Measurements from ENCODE around the gene OR2F1. TPM values are rescaled to one million over a fixed set of nuclear protein-coding genes. Genes with fewer than 3 reads are reported as not detected.

Gene OR2F1
- total RNA-seq, 2 donors from 2014 or later, result not detected

GRCh38 chr7:143909863-143910262, 44.8 kb upstream of the OR2F1 start:
- ATAC-seq (ENCODE audit: insufficient number of reproducible peaks, low FRiP score, low read depth) (no peak), DNase-seq (ENCODE audit: low spot score) (no peak)
- no peak overlapping the region for H3K27ac ChIP-seq
- H3K27me3 ChIP-seq (replicated peaks; ENCODE audit: insufficient read depth), result no peaks in the 10 kb centered on the region
- no peaks in the 10 kb centered on the region for H3K9me3 ChIP-seq
- TF ChIP-seq, protein P1, sequence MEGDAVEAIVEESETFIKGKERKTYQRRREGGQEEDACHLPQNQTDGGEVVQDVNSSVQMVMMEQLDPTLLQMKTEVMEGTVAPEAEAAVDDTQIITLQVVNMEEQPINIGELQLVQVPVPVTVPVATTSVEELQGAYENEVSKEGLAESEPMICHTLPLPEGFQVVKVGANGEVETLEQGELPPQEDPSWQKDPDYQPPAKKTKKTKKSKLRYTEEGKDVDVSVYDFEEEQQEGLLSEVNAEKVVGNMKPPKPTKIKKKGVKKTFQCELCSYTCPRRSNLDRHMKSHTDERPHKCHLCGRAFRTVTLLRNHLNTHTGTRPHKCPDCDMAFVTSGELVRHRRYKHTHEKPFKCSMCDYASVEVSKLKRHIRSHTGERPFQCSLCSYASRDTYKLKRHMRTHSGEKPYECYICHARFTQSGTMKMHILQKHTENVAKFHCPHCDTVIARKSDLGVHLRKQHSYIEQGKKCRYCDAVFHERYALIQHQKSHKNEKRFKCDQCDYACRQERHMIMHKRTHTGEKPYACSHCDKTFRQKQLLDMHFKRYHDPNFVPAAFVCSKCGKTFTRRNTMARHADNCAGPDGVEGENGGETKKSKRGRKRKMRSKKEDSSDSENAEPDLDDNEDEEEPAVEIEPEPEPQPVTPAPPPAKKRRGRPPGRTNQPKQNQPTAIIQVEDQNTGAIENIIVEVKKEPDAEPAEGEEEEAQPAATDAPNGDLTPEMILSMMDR (IDR thresholded peaks at IDR 0.05), result no peak
- H3K4me3 ChIP-seq, result no peak overlapping the region
- H3K4me1 ChIP-seq (ENCODE audit: control insufficient read depth in 1 of 2, low read depth in 2 of 2), result peaks cover 3 to 4% of the 10 kb centered on the region in 2 donors
- H3K36me3 ChIP-seq, result no peaks in the 10 kb centered on the region

- no peaks in the 10 kb centered on the region for H3K27me3 ChIP-seq (replicated peaks; ENCODE audit: insufficient read depth)
- H3K4me3 ChIP-seq, result no peak overlapping the region
- peaks cover 3 to 4% of the 10 kb centered on the region in 2 donors for H3K4me1 ChIP-seq (ENCODE audit: control insufficient read depth in 1 of 2, low read depth in 2 of 2)
- H3K27ac ChIP-seq, result no peak overlapping the region
- TF ChIP-seq, protein P1 (IDR thresholded peaks at IDR 0.05), result no peak
- DNase-seq (ENCODE audit: low spot score) (no peak), ATAC-seq (ENCODE audit: insufficient number of reproducible peaks, low FRiP score, low read depth) (no peak)
- H3K9me3 ChIP-seq, result no peaks in the 10 kb centered on the region
- no peaks in the 10 kb centered on the region for H3K36me3 ChIP-seq
These were observed 44.0 kb upstream of the OR2F1 start for GRCh38 chr7:143910473-143911248.

GRCh38 chr7:143913945-143914615, 40.6 kb upstream of the OR2F1 start:
- DNase-seq (ENCODE audit: low spot score) (no peak), ATAC-seq (ENCODE audit: insufficient number of reproducible peaks, low FRiP score, low read depth) (no peak)
- Histone ChIP-seq H3K36me3 (no peaks in the 10 kb centered on the region), H3K9me3 (no peaks in the 10 kb centered on the region), H3K27me3 (replicated peaks; ENCODE audit: insufficient read depth) (no peaks in the 10 kb centered on the region), H3K4me1 (ENCODE audit: control insufficient read depth in 1 of 2, low read depth in 2 of 2) (peaks cover 0 to 3% of the 10 kb centered on the region in 2 donors), H3K4me3 (no peak overlapping the region), H3K27ac (no peak overlapping the region)
- TF ChIP-seq, protein P1 (IDR thresholded peaks at IDR 0.05), result no peak

DNA sequence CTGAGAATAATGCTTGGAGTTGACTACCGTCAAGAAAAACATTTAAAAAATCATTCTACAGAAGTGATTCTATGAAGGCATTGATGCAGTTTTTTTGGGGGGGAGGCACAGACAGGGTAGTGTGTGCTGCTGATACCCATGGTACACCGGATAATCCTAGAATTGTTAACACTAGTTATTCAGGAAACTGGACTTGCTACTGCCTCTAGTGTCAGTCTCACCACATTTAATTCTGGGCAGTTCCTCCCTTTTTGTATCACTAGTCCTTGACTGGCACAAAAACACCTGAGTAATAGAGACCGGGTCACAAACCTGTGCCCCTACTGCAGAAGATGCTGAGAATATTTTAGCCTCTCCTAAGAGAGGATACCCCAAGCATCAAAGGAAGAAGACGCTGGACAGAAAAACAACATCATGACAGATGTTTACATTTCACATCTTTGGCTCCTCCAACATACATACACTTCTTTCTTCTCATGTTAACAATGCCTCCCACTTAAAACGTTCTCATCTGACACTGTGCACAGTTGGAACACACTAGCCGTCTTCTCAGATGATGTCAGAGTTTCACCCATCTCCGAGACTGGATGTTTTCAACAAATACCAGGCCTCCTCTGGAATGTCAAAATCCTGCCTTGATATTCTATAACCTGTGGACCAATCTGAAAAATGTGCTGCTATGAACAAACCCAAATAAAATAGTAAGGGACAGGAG, 39.5 kb upstream of the OR2F1 start:
- Histone ChIP-seq H3K36me3 (no peaks in the 10 kb centered on the region), H3K4me1 (ENCODE audit: control insufficient read depth in 1 of 2, low read depth in 2 of 2) (peaks cover 0 to 2% of the 10 kb centered on the region in 2 donors), H3K4me3 (no peak overlapping the region), H3K9me3 (no peaks in the 10 kb centered on the region), H3K27me3 (replicated peaks; ENCODE audit: insufficient read depth) (no peaks in the 10 kb centered on the region), H3K27ac (no peak overlapping the region)
- no peak for ATAC-seq (ENCODE audit: insufficient number of reproducible peaks, low FRiP score, low read depth)
- no peak for DNase-seq (ENCODE audit: low spot score)
- TF ChIP-seq, protein P1 (IDR thresholded peaks at IDR 0.05), result no peak

- DNase-seq (ENCODE audit: low spot score) (no peak), ATAC-seq (ENCODE audit: insufficient number of reproducible peaks, low FRiP score, low read depth) (no peak)
- Histone ChIP-seq H3K4me3 (no peak overlapping the region), H3K27me3 (replicated peaks; ENCODE audit: insufficient read depth) (no peaks in the 10 kb centered on the region), H3K36me3 (no peaks in the 10 kb centered on the region), H3K4me1 (ENCODE audit: control insufficient read depth in 1 of 2, low read depth in 2 of 2) (no peaks in the 10 kb centered on the region), H3K9me3 (no peaks in the 10 kb centered on the region), H3K27ac (no peak overlapping the region)
- TF ChIP-seq, protein P1 (IDR thresholded peaks at IDR 0.05), result no peak
These were observed 29.8 kb upstream of the OR2F1 start for GRCh38 chr7:143924851-143925250.

Measured in thoracic aorta (tissue), 2 donors.